Stimulated activated CD4-positive, alpha-beta T cell treated with anti-CD3 and anti-CD28 coated beads, Interleukin-15, amount 100 ng/mL, for 48 hours (primary cell): ENCODE data around the gene PDE4B.
"Not testable (repeated sequence)": the region's sequence is repeated elsewhere in the genome, so short reads cannot be mapped to it uniquely, and the experiment has no call there.

ENCODE experiments used
- DNase-seq, 2 donors: peaks; one replicate each; pipeline ENCODE4 v3.0.0-alpha.2; 2020; ENCODE audit warnings: low read depth in 2 of 2

Gene PDE4B

DNA sequence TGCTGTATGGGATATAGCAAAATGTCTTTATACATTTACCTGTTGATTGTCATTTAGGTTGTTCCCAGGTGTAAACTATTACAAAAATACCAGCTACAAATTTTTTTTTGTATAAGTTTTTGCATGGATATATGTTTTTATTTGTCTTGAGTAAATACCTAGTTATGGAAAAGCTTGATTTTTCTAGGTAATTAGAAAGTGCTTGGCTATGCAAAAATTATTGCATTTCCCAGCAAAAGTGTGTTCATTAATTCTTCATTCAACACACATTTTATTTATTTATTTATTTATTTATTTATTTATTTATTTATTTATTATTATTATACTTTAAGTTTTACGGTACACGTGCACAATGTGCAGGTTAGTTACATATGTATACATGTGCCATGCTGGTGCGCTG is 22.1 kb downstream of the PDE4B start:
- no peak for DNase-seq

DNA sequence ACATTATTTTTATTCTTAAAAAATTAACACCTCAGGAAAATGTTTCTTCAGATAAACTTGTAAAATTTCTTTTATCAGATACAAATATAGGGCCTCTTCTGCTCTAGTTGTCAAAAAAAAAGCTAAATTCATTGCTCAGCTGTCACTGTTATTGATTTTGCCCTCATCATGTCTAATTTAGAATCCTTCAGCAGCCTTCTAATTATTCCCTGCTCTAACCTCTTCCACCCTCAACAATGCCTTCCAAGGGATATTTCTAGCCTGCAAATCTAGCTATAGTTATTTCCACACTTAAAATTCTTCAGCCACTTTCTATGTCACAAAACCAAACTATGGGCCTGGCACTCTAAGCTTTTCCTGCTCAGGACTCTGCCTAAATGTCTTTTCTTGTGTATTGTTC is 25.2 kb downstream of the PDE4B start:
- no peak for DNase-seq

DNA sequence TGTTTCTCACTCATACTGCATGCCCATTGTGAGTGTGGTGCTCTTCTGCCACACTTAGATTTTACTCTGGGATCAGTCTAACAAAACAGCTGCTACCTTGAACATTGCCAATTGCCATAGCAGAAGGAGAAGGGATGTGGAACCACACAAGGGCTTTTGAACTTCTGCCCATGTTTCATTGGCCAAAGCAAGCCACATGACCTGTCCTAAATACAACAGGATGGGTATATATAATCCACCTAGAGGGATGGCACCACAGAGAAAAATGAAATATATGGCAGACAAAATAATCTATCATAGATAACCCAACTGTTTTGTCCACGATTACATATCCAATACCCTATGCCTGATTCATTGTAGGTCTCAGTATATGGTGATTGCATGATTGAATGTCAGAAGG is 26.3 kb downstream of the PDE4B start:
- DNase-seq = no peak

DNA sequence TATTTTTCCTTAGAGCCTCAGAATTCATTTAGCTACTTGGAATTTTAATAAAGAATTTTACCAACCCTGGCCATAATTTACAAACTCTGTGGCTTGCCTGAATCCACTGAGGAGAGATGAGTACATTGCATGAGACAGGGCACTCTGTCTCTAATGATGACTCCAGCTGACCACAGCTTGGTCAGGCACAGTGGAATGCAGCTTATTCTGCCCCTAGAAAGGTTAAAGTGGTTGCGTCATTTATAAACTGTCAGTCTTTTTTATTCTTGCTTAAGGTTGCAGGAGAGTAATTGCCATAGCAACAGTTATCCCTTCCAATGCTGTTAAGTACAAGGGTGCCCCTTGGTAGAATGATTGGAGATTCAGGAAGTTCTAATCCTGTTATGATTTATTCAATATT is 28.3 kb downstream of the PDE4B start:
- no peak for DNase-seq

DNA sequence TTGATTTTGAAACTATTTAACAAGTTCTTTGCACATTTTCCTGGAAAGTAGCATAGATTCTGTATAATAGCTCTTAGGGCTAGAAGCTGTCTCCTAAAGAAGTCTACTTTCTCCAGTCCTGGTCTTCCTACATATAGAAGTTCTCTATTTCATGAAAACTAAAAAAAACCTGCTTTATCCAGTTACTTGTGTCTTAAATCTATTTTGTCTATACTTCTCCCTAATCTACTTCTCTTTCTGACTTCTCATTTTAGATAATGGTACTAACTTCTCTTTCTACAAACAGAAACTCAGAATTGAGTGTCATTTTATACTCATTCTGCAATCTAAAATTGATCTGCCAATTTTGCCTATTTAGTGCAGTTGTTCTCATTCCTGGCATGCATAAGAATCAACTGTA is 28.7 kb downstream of the PDE4B start:
- no peak for DNase-seq

DNA sequence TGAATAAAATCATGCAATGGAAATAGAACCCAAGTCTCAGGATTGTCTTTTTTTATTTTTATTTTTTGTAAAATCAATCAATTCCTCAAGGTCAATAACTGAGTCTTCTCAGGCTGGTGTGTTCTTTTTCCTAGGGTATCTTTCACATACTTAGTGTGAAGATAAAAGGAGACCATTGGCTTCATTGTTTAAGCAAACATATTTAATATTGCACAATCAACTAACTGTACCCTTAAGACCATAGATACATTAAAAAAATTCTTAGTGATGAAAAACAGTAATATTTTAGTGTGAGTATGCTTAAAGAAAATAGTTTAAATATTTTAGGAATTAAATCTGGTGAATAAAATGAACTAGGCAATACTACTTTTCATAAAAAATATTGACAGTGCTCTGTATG is 31.4 kb downstream of the PDE4B start:
- no peak for DNase-seq

DNA sequence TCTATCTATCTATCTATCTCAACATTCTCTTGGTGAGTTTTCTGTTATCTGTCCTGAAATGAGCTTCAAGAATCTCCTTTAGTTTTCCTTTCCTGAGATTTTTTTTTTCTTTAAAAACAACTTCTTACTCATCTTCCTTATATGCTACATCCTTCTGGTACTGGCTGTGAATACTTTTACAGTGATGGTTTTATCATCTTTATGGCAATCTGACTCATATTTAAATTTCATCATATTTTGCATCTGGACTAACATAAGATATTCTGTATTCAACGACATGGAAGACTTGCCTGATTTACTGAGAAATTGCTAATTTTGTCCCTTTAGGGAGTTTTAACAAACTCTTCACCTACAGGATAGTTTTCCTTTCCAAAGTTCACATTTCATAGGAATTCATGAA is 33.0 kb downstream of the PDE4B start:
- no peak for DNase-seq

DNA sequence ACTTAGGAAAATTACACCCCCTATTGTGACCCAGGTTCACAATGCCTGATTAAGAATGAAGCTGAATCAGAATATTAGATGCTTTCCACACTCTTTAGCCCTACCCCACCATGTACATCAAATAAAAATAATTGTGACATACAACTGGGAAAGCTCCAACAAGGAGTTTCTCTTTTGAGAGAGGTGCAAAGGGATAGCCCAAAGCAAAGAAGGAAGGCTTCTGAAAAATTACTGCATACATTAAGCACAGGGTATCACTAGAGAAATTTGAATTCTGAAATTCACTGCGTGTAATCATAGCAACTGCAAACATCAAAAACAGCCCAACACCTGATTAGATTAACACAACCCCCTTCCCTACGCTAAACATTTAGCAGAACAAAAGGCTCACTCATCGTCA is 34.1 kb downstream of the PDE4B start:
- DNase-seq = no peak

DNA sequence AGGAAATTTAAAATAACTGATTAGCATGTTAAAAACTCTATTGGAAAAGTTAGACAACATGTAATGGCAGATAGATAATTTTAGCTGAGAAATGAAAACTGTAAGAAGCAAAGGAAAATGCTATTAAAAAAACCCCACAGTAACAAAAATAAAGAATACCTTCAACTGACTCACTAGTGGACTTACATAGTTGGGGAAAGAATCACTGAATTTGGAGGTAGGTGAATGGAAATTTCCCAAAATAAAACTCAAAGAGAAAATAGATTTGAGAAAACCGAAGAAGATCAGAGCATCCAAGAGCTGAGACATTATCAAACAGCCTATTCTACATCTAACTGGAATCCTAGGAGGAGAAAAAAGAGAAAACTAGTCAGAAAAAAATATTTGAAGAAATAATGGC is 34.7 kb downstream of the PDE4B start:
- no peak for DNase-seq

DNA sequence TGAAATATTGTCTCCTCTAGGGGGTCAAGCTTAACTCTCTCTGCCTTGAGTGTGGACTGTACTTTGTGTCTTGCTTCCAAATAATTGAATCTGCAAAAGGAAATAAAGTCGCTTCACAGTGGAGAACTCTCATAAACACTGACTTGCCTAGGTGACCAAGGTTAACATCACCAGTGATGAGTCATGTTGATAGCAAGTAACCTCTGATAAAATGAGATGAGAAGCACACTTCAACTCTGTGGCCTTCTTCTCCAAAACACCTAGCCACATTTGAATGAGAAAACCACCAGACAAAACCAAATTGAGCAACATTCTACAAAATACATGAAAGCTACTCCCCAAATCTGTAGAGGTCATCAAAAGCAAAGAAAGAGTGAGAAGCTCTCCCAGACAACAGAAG is 37.6 kb downstream of the PDE4B start:
- no peak for DNase-seq

DNA sequence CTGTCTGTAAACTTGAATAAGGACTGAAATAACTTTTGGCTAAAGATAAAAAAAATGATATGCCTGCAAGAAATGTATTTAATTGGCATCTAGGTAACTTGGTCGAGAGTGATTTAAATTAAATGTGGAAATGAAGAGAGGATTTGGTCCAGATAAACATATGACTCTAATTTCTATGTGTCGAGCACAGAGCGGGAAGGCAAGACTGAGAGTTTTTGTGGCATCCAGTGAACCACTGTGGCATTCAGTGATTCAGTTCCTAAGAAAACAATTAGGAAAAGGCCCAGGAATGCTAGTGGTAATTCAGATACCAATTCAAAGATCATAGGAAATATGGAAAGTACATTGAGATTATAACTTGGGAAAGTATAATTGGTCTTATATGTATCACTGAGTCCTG is 39.6 kb downstream of the PDE4B start:
- DNase-seq = no peak

DNA sequence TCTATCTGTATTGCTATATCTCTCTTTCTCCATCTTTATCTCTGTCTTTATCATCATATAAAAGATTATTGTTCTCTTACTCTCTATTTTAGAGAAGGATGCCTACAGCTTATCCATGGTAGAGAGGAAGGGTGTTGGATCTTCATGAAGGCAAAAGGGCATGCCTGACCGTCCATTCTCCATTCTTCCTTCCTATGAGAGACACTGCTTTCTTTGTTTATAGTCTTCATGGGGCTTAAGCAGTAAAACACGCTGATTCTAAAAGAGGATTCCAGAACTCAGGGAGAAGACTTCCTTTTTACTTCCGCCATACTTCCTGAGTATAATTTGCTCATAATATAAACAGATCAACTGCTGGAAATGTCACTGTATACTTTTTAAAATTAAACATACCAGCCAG is 44.0 kb downstream of the PDE4B start:
- no peak for DNase-seq

DNA sequence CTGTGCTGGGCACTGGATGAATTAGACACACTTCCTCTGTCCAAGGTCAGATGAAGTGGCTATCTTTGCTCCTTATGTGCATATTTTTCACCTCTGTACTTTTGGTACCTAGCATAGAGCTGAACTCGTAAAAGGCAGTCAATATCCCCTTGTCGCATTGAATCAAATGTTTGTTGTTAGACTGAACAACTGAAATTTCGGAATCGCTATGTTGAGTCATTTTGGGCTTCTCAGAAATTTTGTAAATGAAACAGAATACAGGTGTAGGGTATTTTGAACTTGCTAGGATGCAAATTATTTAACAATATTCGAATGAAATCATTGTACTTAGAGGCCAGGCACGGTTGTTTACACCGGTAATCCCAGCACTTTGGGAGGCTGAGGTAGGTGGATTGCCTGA is 48.0 kb downstream of the PDE4B start:
- no peak for DNase-seq

DNA sequence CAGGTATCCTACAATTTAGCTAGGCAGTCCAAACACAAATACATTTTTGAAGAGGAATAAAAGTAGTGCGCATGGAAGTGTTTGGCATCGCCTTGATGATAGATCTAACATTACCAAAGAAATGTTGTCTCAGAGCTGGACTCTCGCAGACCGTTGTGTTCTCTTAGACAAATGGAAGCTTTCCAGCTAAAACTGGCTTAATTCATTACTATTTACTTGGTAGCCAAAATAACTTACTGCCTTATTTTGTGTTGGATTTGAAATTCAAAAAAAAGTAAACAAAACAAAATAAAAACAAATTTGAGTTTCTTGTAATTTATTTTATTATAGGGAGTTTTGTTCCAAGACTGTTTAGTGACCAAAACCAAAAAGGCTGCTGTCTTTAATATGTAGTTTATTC is 51.6 kb downstream of the PDE4B start:
- no peak for DNase-seq

DNA sequence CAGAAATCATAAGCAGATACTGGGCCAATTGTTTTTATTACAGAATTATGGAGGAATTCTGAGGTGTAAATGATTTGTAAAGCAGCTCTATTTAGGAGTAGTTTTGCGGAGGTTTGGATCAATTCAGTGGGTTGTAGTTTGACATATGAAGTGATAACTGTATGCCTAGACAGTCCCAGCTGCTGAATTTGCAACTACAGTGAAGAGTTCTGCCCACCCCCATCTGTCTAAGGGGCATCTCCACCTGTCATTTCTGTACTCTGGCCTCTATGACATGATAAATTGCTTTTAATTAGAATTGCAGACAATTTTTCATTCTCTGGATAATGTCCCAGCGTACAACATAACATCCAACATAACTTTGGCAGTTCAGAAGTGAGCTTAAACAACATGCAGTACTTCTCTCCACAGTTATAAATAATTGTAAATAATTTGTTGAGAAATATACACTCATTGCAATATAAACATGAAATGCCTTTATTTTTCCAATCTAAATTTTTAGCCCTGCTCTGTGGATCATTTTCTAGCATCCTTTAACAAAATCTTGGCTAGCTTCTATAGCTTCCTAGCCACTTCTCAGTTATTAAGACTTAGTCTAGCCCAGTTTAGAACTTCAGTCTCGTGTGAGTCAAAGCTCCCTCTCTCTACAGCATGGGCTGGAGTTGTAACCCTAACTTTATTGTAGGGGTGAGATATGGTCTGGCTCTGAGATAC is 52.3 kb downstream of the PDE4B start:
- no peak for DNase-seq

DNA sequence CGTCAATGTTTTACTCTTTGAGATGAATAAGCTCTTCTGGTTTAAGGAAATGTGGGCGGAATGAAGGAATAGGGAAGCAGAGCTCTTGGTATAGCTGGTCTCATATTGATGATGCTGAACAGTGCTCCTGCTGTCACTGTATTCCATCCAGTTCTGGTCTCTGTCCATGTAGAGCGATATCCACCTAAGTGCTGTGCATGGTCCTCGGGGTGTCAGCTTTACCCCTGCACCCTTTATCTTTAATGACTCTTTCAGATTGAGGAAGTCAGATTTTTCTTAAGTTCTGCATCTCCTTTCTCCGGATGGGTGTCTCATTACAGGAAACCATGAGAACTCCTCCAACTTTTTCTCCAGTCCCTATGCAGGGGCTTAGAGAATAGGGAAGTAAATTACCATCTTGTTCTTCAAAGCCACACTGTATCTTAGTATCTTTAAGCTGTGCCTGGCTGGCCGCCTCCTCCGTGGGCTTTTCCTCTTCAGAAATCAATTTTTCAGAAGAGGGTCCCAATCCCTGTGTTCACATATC is 52.9 kb downstream of the PDE4B start:
- no peak for DNase-seq

DNA sequence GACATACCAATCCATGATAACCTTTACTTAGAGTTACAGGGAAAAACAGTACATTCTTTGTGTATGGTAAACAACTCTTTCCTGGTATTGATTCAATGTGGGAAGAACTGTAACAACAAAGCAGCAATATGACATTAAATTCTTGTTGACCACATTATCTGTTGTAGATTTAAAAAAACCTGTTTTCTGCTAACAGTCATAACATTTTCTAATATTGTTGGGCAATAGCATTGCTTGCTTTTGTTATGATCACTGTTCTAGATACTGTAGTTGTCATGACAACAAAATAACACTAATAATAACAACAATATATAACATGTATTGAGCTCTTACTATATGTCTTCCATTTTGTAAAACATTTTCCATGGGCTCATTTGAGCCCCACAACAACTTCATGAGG is 54.2 kb downstream of the PDE4B start:
- no peak for DNase-seq

DNA sequence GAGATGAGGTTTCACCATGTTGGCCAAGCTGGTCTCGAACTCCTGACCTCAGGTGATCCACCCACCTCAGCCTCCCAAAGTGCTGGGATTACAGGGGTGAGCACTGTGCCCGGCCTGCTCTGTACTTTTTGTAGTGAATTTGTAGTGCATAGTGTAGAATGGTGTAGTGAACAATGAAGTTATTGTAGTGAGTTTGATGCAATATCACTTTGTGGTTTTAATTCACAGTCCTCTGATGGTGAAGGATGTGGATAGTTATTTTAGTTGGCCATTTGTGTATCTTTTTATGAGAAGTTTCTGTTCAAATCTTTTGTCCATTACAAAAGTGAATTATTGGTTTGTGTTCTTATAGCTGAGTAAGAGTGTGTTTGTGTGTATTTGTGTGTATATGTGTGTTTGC is 57.6 kb downstream of the PDE4B start:
- DNase-seq = no peak

DNA sequence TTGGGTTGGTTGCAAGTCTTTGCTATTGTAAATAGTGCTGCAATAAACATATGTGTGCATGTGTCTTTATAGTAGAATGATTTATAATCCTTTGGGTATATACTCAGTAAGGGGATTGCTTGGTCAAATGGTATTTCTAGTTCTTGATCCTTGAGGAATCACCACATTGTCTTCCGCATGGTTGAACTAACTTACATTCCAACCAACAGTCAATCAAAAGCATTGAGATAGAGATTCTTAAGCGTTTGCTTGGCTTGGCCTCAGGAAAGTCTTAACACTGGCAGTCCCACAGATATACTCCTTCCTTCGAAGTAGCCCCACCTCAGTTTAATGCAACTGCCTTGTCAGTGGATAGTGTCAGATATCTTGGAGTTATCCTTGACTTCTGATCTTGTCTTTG is 63.9 kb downstream of the PDE4B start:
- DNase-seq = not testable (repeated sequence)

DNA sequence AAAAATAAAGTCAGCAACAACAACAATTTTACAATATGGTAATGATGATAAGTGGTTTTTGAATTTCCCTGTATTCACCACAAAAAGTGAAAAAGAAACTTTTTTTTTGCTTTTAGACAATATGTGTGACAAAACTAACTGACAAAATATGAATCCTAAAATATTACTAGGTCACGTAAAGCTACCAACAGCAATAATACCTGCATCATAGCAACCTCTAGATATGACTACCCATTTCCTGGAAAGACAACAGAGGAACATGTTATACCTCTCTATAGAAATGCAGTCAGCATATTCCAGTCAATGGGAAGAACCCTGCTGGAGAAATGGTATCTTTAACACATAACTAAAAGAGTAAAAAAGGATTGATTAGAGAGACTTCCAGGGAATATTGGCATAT is 73.7 kb downstream of the PDE4B start:
- no peak for DNase-seq

DNA sequence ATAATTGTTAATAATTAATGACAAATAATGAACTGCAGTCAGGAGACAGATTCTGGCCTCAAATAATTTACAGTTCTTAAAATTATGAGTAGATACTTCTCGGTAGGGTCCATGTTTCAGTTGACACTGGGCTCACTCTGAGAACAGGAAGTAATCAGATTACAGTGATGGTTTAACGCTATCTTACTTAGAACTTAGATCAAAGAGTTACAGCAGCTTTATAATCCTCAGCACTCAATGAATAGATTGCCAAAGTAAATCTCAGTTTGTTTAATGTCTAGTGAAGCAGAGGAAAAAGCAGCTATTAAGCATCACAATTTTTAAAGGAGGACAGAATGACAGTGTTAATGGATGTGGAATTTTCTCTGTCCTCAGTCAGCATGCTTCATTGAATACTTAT is 79.6 kb downstream of the PDE4B start:
- DNase-seq = no peak

DNA sequence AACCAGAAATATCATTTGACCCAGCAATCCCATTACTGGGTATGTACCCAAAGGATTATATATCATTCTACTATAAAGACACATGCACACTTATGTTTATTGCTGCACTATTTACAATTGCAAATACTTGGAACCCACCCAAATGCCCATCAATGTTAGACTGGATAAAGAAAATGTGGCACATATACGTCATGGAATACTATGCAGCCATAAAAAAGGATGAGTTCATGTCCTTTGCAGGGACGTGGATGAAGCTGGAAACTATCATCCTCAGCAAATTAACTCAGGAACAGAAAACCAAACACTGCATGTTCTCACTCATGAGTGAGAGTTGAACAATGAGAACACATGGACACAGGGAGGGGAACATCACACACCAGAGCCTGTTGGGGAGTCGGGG is 85.6 kb downstream of the PDE4B start:
- not testable (repeated sequence) for DNase-seq

DNA sequence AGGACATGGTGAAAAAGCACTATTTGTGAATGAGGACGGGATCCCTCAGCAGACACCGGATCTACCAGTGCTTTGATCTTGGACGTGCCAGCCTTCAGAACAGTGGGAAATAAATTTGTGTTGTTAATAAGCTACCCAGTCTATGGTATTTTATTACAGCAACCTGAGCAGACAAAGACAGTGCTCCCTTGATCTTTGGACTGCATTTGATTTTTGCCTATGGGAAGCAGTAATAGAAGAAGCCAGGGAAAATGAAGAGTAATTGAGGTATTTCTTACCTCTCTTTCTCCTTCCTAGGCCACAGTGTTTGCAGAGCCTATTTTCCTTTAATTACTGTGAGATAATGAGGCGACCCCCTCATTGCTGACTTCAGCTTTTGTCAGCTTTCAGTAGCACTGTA is 87.9 kb downstream of the PDE4B start:
- no peak for DNase-seq

DNA sequence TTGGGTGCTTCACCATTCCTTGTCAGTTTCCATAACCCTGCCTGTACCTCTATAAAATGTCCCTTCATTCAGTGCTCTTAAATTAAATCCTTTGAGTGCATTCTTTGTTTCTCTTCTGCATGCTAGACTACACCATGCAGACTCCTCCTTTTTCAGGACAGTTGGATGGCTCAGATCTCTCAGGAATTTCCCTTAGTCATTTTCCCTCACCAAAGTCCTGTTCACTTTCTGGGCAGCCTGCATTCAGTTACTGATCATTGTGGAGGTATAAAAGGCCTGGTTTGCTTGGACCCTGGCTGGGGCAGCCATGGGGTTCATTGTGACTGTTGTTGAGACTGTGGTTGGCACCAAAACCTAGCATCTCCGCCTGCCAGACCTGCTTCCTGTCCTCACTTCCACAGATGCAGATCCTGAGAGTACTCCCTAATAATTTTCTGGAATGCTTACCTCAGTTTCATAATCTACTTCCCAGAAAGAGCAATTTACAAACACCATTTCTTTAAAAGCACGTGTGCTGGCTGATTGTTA is 88.4 kb downstream of the PDE4B start:
- no peak for DNase-seq
